HG03354 (cell line): ENCODE data around the gene PRKCH.

Experiments used
- ATAC-seq: cut with Tn5 transposase; IDR thresholded peaks from one replicate; pipeline ENCODE4 v1.9.1; 2021; ENCODE audit warnings: mild to moderate bottlenecking; ENCODE audit not compliant: unreplicated experiment, poor library complexity, severe bottlenecking

PRKCH gene

GRCh38 chr14:61333087-61333486 lies 11.7 kb downstream of the PRKCH start:
- ATAC-seq: no peak

DNA sequence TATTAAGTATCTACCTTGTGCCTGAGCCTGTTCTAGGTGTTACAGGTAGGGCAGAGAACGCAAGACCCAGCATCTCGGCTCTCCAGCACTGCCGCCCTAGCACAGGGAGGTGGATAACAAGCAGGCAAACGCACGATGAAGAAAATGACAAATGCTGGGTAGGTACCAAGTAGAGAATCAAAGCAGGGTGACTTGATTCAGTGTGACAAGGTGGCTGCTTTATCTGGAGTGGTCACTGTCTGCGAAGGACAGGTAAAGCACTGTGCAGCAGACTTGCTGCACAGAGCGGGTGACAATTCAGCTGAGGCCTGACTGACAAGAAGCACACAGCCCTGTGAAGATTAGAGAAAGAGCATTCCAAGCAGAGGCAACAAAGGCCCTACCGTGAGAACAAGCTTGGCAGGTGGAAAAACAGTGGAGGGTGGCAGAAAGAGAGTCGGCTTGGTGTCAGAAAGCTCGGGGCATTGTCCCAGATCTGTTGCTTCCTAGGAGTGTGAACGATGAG lies 12.9 kb downstream of the PRKCH start:
- ATAC-seq: no peak

GRCh38 chr14:61335049-61335448 lies 13.7 kb downstream of the PRKCH start:
- ATAC-seq: no peak

DNA sequence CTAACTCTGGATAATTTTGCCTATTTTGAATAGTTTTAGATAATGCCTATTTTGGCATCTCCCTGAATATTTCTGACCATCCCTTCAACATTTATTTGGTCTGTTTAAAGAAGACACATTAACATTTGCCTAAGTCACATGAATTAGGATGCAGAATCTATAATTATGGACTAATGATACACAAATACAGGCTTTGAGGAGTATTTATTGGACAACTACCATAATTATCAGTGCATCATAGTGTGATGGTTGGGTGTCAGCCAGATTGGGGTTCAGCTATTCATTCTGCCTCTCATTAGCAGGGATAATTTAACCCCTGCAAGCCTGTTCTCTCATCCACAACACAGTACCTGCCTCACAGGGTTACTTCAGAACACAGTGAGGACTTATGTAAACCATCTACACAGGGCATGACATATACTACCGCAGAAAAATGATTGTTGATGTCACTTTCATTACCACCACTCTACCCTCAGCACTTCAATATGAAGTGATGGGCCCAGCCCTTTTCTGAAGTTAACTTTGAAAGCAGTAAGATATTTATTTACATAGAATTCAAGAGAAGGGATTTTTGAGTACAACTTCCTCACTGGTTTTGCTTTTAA lies 14.4 kb downstream of the PRKCH start:
- ATAC-seq: no peak

DNA sequence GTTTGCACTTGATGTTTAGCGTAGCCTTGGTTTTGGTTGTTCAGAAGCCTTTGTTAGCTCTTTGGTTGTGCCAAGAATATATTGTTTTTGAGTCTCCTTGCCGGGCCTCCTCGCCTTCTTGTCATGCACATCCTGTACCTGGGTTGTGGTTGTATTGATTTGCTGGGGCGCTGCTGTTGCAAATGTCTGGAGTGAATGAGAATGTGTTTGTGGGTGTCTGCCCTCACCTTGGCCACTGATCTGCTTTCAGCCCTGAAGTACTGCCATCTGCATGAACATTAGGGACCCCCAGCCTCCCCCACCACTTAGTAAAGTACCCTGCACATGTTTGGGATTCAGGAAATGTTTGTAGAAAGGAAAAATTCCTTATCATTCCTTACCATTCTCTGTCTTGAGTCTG lies 16.5 kb downstream of the PRKCH start:
- ATAC-seq: no peak

- no peak for ATAC-seq
These were observed 17.1 kb downstream of the PRKCH start for GRCh38 chr14:61338457-61338856.

DNA sequence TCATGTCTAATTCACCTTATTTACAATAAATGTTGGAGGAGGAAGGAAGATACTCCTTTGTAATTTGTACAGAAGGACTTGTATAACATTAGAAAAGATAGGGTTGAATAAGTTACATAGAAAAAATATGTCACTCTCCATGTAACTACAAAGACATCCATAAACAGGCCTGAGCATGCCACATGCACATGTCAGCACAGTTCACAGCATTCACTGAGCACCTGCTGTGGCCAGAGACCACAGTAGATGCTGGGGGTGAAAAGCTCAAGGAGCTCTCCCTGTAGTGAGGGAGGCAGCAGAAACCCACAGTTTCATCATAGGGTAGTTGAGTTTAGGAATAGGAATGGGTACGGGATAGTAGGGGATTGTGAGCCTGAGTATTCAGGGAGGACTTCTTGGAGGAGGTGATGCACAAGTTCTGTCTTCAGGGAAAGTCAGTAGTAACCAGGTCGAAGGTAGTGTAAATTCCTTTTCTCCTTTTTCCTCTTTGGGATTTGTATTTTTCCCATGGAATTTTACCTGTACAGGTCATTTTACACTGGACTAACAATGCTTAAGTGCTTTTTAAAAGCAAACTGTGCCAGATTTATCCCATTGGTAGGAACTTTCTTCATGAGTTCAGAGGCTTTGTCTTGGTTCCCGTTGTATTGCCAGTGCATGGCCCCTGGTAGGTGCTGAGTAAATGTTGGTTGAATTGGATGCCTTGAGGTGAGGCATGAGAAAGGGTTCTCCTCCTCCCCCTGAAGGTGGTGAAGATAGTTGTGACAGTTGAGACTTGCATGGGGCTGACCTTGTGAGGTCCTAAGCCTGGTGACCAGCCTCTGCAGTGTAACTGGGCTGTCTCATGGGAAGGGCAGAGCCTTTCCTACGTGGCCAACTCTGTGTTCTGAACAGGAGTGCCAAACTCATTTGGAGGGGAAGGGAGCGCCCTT lies 20.2 kb downstream of the PRKCH start:
- no peak for ATAC-seq

GRCh38 chr14:61342486-61342885 lies 21.1 kb downstream of the PRKCH start:
- no peak for ATAC-seq

DNA sequence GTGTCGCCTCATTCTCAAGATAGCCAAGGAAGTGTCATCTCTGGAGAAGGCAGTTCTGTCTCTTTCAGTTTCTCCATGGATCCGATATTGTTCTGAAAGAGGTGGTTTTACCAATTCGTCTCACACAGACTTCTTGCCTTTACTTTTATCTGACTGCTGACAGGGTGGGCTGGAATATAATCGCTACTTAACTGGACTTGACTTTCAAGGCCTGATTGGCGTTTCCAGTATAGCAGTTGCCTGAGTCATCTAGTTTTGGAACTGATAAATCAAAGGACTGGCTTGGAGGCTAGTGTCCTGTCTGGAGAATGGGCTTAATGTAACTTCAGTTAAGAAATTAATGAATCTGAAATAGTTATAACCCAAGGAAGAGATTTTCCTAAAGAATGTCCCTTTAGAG lies 21.6 kb downstream of the PRKCH start:
- ATAC-seq: no peak

- ATAC-seq: no peak
These were observed 22.1 kb downstream of the PRKCH start for GRCh38 chr14:61343471-61343870.

- ATAC-seq: no peak
These were observed 22.6 kb downstream of the PRKCH start for GRCh38 chr14:61343991-61344405.

DNA sequence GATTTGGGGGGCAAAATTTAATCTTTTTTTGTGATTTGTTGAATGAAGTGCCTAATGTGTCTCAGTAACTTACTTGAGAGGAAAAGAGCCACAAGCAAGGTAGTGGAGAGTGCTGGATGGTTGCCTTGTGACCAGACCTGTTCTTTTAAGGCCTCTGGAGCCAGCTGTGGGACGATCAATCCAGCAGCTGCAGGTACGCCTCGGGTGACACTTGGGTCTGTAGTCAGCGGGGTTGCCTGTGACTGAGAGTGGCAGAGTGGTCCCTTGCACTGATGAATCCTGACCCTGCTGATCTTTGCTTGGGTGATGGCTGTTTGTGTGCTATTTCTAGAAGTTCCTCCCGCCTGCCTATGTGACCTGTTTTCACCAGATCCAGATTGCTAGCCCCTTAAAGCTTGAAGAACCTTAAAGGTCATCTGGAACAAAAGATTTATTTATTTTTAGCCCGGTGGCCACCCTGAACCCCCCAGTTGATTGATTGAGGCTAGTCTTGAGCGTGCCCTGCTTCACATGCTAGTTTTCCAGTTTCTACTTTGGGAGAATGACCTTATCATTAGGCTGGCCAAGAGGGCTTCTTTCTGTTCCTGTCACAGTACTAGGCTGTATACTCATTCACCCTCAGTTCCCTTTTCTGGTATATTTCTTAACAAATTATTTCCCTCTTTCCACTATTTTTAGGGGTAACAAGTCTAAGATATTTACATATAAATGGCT lies 23.2 kb downstream of the PRKCH start:
- no peak for ATAC-seq

GRCh38 chr14:61345151-61345482 lies 23.7 kb downstream of the PRKCH start:
- ATAC-seq: no peak

GRCh38 chr14:61346221-61346620 lies 24.8 kb downstream of the PRKCH start:
- ATAC-seq: no peak

GRCh38 chr14:61346793-61347192 lies 25.4 kb downstream of the PRKCH start:
- ATAC-seq: no peak

- ATAC-seq: no peak
These were observed 26.6 kb downstream of the PRKCH start for GRCh38 chr14:61347826-61348443.

DNA sequence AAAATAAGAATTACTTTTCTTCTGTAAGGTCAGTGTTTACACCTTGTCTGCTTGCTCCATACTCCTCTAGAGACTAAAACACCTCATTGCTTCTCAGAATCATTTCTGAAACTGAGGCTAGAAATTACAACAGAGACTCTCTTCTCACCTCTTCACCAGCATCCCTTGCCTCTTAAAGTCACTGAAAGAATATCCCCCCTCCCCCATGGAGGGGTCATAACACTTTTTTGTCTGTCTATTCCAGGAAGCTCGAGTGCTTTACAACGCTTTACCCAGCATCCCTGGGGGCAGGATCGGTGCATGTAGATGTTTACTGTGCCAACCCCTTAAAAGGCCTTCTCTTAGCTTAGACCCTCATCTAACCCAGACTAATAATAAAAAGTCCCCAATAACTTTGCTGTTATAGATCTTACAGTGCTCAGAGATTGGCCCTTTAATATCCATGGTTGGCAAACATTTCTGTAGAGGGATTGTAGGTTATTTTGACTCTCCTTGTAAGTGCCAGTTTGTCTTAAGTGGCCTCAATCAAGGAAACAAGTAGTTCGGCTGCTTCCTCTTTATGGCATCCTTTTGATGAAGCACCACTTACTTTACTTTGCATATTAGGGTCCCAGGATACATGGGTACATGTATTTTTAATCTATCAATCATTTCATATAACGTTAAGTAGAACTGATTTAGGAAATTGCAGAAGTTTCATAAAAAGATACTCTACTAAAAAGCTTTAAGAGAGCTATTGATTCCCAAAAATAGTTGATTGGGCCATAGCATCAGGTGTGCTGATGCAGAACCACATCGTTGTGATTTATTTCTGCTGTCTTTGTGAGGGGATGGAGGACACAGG lies 29.3 kb downstream of the PRKCH start:
- no peak for ATAC-seq

GRCh38 chr14:61351477-61351876 lies 30.1 kb downstream of the PRKCH start:
- no peak for ATAC-seq

- no peak for ATAC-seq
These were observed 34.5 kb downstream of the PRKCH start for GRCh38 chr14:61355892-61356325.
